Measurements from ENCODE around the gene IGFBP1.
A peak's percentile ranks its signal among the peaks of the same experiment; 100 is the strongest.

IGFBP1 gene

GRCh38 chr7:45937301-45937700 is 49.0 kb downstream of the IGFBP1 start:
- no peak for DNase-seq (ENCODE audit: low read depth in 1 of 2, low spot score in 1 of 2)

- DNase-seq (ENCODE audit: low read depth in 1 of 2, low spot score in 1 of 2): no peak
Observed at GRCh38 chr7:45937862-45938261, 49.6 kb downstream of the IGFBP1 start.

GRCh38 chr7:45938626-45939302 is 50.5 kb downstream of the IGFBP1 start:
- no peak for DNase-seq (ENCODE audit: low read depth in 1 of 2, low spot score in 1 of 2)

- DNase-seq (ENCODE audit: low read depth in 1 of 2, low spot score in 1 of 2): no peak
Observed at GRCh38 chr7:45939574-45939973, 51.3 kb downstream of the IGFBP1 start.

GRCh38 chr7:45940237-45940781 is 52.0 kb downstream of the IGFBP1 start:
- peak in 1 of 2 donors; percentile 14 for DNase-seq (ENCODE audit: low read depth in 1 of 2, low spot score in 1 of 2)

- DNase-seq (ENCODE audit: low read depth in 1 of 2, low spot score in 1 of 2): no peak
Observed at GRCh38 chr7:45940939-45941338, 52.7 kb downstream of the IGFBP1 start.
